LHCN-M2 (cell line): ENCODE results near the gene DDRGK1. TPM values are rescaled to one million over a fixed set of nuclear protein-coding genes. Genes with fewer than 3 reads are reported as not detected.

ENCODE experiments used
- DNase-seq: peaks from one replicate; pipeline ENCODE4 v3.0.0-alpha.2; 2012; ENCODE audit warnings: low read depth
- polyA plus RNA-seq: library from polyadenylated mRNA; unstranded; fragments of >200 nt; gene quantifications from one replicate; pipeline ENCODE4 v1.2.1, GENCODE V29; 2012; ENCODE audit warnings: missing spikeins
- total RNA-seq: library from RNA; depleted of rRNA; stranded (reverse); fragments of >200 nt; gene quantifications from 2 replicates; pipeline ENCODE4 v1.2.3, GENCODE V29; 2014; rRNA removed

Gene DDRGK1
- 51.3 and 52.6 TPM in 2 replicates for total RNA-seq
- polyA plus RNA-seq = 41.3 TPM

DNA sequence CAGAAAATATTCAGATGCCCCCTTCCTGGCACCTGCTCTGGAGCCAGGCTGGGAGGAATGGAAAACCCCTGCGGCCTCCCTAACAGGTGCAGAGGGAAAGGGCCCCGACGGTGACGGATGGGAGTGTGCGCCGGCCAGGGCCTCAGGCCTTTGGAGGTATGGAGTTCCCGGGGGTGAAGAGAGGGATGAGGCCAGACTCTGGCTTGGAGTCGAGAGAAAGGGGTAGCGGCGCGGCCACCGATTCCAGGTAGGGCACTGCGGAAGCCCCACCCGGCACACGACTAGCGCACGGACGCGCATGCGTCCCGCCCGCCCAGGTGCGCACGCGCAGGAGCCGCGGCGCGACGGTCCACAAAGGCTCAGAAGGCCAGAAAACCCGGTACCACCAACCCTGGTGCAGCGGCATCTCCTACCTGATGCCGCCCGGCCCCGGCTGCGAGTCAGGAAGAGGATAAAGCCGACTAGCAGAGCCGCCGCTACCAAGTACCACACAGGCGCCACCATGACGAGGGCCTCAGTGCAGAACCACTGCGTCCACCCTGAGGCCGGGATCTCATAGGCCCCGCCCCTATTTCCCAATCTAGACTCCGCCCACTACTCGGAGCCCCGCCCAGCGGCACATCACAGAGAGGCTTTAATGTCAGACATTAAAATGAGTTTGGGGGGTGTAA, at the start of gene DDRGK1:
DDRGK1 (minus strand) TSS at position 559 of the 671 bp plus-strand sequence; CDS start at position 504, 55 bp downstream.
- DNase-seq = peak; percentile 78

- no peak for DNase-seq
Measured at GRCh38 chr20:3251806-3252205, 47.3 kb upstream of the DDRGK1 start.

GRCh38 chr20:3250091-3250504, 45.6 kb upstream of the DDRGK1 start:
- DNase-seq = no peak

DNA sequence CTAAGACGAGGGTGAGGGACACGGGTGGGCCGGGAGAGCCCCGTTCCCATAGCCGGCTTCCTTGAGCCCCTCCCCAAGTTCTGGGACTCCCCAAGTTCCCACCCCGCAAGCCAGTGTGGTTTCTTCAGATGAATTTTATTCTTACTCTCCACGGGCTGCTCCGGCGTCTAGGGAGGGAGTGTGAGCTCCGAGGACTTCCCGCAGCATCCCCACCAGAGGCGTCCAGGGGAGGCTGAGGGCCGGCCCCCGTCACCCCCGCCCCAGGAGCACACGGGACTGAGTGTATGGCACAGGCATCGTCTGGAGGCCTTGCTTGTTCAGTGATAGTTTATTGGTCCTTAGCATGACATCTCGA, 44.5 kb upstream of the DDRGK1 start:
- no peak for DNase-seq

- no peak for DNase-seq
Measured at GRCh38 chr20:3248167-3248992, 43.9 kb upstream of the DDRGK1 start.

- DNase-seq = no peak
Measured at GRCh38 chr20:3247638-3248037, 43.2 kb upstream of the DDRGK1 start.

- no peak for DNase-seq
Measured at GRCh38 chr20:3246682-3247081, 42.2 kb upstream of the DDRGK1 start.

DNA sequence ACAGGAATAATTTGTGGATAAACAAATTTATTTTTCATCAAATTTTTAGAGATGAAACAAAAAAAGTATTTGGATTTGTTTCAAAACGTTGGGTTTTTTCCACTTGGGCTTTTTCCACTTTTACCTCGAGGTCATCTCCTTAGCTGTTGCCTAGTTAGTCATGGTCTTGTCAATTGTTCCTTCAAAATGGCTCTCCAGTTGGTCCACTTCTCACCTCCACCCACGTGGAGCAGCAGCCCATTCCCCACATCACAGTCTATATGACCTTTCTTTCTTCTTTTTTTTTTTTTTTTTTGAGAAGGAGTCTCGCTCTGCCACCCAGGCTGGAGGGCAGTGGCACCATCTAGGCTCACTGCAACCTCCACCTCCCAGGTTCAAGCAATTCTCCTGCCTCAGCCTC, 41.2 kb upstream of the DDRGK1 start:
- DNase-seq = no peak

DNA sequence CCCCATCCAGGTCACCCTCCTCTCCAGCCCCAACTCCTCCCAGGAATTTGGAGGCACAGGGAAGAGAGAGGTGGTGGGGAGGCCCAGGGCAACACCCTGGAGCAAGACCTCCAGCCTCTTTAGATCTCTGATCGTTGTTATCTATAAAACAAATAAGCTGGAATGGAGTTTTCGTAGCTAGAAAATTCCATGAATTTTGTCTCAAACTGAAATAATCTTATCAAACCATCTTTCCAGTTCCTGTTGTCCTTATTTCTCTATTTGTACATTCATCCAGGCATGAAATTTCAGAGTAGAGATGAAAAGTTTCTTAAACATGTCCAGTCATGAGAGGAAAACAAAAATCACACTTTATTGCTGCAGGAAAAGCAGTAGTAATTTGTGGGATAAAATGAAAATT, 40.7 kb upstream of the DDRGK1 start:
- no peak for DNase-seq

DNA sequence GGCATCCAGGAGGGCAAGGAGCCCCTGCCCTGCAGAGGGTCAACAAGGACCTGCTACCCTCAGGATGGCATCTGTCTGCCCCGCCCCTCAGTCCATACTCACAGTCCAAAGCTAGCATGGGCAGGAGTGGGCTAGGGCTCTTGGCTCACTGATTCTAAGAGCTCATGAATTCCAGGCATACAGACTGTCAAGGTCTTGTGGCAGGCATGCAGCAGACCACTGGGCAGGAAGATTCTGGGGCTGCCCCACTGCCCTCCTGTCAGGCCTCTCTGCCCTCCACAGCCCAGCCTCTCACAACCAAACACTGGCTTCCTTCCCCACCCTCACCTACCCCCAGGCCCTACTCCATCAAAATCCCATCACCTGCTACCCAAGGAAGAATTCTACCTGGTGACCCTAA, 40.1 kb upstream of the DDRGK1 start:
- no peak for DNase-seq

- DNase-seq = no peak
Measured at GRCh38 chr20:3243718-3244358, 39.4 kb upstream of the DDRGK1 start.

DNA sequence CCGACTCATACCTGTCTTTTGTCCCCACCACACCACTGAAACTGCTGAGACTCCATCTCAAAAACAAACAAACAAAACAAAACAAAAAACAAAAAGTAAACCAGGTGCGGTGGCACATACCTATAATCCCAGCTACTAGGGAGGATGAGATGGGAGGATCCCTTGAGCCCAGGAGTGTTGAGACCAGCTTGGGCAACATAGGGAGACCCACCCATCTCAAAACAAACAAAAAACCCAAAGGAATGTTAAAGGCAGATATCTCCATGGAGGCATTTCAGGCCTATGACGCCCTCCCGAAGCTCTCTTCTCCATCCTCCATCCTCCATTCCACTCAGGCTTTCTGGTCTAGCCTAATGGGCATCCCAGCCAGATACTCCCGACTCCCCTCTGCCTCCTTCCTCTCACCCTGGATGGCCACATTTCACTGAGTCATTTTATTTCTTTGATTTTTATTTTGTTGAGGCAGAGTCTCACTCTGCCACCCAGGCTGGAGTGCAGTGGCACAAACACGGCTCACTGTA, 37.8 kb upstream of the DDRGK1 start:
- no peak for DNase-seq

DNA sequence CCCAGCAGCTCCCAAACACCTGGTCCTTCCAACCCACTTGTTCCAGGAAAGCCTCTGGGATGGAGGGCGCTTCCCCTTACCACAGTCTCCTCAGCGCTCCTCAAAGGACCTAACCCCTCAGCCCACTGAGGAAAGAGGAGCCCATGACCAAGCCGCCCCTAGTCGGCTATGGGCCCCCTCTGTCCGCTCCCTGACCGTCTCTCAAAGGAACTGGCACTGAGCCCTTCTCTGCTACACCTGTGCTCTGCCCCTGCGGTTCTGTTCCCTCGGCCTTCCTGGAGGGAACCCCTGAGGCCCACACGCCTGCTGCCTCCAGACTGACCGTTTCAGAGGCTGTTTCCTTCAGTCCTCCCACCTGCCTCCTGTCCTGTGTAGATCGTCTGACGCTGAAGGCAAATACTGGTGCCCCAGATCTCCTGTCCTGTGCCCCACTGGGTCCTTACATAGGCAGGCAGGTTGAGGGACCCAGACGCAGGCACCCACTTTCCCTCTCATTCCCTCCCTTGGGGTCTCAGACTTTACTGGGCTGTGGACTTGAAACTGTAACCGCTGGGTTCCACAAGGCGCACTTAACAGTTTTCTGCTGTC, 36.4 kb upstream of the DDRGK1 start:
- no peak for DNase-seq

GRCh38 chr20:3239867-3240775, 35.6 kb upstream of the DDRGK1 start:
- DNase-seq = no peak

DNA sequence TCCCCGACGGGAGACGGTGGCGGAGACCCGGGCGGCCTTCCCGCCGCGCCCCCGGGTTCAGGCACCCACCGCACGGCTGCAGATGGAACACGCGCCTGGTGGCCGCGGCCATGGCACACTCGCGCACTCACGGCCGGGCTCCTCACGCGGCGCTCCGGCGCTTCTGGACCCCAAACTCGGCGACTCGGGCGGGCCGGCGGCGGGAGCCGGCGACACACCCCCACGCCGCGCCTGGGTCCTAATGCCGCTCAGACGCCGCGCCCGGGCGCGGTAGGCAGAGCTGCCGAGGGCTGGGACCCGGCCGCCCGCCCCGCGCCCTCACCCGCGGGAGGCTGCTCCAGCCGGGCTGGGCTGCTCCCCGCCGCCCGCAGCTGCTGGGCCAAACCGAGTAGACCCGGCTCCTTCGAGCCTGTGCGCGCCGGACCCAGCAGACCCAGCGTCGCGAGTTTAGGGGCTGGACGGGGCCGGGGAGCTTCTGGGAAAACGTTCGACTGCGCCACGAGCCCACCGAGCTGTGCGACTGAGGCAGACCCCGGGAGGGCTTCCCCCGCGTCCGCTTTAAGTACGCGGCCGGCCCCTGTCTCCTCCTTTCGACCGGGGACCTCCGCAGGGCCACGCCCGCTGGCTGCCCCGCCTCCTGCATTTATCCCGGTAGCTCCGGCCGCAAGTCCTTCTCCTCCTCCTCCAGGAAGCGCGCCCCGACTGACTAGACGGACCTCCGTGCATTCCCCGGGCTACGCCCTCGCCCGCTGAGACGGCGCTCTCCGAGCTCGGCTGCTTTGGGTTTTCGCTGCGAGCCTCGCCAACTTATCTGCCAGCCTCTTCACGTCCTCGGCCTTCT, 34.8 kb upstream of the DDRGK1 start, which contains the start of gene SLC4A11:
SLC4A11 (minus strand) TSS at position 165 of the 841 bp plus-strand sequence; CDS start at position 112, 53 bp downstream.
- DNase-seq = peak; percentile 67

DNA sequence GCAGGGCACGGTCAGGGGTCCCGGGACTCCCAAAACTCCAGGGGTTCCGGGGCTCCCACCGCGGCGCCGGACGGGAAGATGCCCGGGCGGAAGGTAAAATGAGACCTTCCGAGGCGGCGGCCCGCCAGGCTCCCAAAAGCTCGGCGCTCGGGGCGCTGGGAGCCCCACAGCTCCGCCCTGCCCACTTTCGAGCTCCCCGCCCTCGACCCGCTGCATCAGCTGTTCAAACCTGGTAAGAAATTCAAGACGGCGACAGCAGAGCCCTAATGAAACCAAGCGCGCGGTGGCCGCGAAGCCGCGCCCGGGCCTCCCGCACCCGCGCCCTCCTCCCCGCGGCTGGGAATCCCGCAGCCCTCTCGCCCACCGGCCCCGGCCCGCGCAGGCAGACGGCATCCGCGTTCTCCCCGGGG, 34.1 kb upstream of the DDRGK1 start:
- DNase-seq = peak; percentile 60

- no peak for DNase-seq
Measured at GRCh38 chr20:3237958-3238615, 33.6 kb upstream of the DDRGK1 start.

DNA sequence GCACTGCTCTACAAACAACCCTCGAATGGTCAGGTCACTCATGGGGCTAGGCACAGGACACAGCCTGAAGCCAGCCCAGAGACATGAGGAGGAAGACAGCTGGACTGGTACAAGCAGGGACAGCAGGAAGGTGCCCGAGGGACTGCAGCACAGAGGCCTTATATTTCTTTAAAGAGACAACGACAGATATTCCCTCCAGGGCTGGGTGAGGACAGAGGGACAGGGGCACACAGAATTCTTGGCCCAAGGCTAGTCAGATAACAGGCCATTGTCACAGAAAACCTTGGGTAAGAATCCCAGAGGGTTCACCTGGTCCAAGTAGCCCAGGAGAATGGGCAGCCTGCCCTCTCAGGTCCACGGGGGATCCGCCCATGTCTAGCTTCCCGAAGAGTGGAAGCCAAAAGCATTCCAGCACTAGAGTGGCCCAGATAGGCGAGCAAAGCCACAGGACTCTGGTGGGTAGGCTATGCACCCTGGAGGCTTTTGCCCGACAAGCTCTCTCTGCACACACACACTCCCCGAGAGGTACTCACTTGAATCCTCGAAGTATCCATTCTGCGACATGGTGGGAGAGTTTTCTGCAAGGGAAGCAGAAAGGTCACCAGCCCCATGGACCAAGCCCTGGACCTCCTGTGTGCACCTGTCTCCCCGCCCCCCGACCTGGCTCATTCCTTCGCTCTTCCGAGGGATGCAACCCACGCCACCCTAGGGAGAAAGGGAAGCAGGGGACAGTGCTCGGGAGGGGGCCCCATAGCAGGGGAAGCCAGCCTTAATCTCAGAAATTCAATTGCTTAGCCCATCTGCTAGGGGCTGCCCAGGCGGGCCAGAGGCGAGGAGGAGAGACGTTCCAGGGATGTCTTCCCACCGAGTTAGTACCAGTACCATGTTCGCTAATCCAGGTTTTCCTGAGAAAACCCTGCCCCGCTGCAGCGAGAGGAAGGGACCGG, 32.8 kb upstream of the DDRGK1 start:
- no peak for DNase-seq
